Measurements from ENCODE around the gene NLRP1. TPM values are rescaled to one million over a fixed set of nuclear protein-coding genes. Genes with fewer than 3 reads are reported as not detected.
A peak's percentile ranks its signal among the peaks of the same experiment; 100 is the strongest.

NLRP1 gene
- total RNA-seq, 2 experiments from 2014 or later = 26.0 to 28.2 TPM

DNA sequence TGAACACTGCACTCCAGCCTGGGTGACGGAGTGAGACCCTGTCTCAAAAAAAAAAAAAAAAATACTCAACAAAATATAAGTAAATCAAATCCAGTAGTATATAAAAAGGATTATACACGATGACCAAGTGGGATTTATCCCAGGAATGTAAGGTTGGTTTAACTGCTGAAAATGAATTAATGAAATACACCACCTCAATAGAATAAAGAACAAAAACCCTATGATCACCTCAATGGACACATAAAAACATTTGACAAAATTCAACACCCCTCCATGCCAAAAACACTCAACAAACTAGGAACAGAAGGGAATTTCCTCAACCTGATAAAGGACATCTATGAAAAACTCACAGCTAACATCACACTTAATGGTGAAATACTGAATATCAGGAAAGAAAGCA, 91.3 kb downstream of the NLRP1 start:
- intact Hi-C loops (cut with micrococcal nuclease) = no loop called here
- TF ChIP-seq, protein P1, sequence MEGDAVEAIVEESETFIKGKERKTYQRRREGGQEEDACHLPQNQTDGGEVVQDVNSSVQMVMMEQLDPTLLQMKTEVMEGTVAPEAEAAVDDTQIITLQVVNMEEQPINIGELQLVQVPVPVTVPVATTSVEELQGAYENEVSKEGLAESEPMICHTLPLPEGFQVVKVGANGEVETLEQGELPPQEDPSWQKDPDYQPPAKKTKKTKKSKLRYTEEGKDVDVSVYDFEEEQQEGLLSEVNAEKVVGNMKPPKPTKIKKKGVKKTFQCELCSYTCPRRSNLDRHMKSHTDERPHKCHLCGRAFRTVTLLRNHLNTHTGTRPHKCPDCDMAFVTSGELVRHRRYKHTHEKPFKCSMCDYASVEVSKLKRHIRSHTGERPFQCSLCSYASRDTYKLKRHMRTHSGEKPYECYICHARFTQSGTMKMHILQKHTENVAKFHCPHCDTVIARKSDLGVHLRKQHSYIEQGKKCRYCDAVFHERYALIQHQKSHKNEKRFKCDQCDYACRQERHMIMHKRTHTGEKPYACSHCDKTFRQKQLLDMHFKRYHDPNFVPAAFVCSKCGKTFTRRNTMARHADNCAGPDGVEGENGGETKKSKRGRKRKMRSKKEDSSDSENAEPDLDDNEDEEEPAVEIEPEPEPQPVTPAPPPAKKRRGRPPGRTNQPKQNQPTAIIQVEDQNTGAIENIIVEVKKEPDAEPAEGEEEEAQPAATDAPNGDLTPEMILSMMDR (IDR thresholded peaks at IDR 0.05) = no peak
- Mint-ChIP-seq H3K27ac (no peak overlapping the region), H3K4me1 (ENCODE audit: low read depth) (peaks cover 13% of the 10 kb centered on the region), H3K4me3 (no peak overlapping the region), H3K27me3 (no peaks in the 10 kb centered on the region), H3K36me3 (ENCODE audit: low read depth) (peaks cover 29% of the 10 kb centered on the region), H3K9me3 (no peaks in the 10 kb centered on the region)
- CTCF ChIA-PET = no interaction called here
- POLR2A ChIA-PET = no interaction called here
- ATAC-seq (no peak), DNase-seq (no peak)

DNA sequence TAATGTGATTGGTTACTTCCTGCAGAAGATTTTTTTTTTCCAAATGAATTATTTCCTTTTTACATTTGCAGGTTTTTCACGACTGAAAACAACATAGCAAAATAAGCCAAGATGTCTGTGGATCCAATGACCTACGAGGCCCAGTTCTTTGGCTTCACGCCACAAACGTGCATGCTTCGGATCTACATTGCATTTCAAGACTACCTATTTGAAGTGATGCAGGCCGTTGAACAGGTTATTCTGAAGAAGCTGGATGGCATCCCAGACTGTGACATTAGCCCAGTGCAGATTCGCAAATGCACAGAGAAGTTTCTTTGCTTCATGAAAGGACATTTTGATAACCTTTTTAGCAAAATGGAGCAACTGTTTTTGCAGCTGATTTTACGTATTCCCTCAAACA, 95.6 kb downstream of the NLRP1 start:
- H3K9me3 Mint-ChIP-seq = no peaks in the 10 kb centered on the region
- no peak overlapping the region for H3K27ac Mint-ChIP-seq
- ChIA-PET POLR2A (interaction anchor here (3.8 to 6.9 kb wide), 2 partner anchors 8 to 19 kb away, joined by 28 to 55 read pairs; partner anchors contain the start of gene DHX33), CTCF (no interaction called here)
- DNase-seq (no peak), ATAC-seq (no peak)
- peaks cover 53% of the 10 kb centered on the region for H3K36me3 Mint-ChIP-seq (ENCODE audit: low read depth)
- intact Hi-C loops (cut with micrococcal nuclease) = no loop called here
- H3K4me3 Mint-ChIP-seq = no peak overlapping the region
- TF ChIP-seq, protein P1 (IDR thresholded peaks at IDR 0.05) = no peak
- H3K4me1 Mint-ChIP-seq (ENCODE audit: low read depth) = peaks cover 37% of the 10 kb centered on the region
- no peaks in the 10 kb centered on the region for H3K27me3 Mint-ChIP-seq

DNA sequence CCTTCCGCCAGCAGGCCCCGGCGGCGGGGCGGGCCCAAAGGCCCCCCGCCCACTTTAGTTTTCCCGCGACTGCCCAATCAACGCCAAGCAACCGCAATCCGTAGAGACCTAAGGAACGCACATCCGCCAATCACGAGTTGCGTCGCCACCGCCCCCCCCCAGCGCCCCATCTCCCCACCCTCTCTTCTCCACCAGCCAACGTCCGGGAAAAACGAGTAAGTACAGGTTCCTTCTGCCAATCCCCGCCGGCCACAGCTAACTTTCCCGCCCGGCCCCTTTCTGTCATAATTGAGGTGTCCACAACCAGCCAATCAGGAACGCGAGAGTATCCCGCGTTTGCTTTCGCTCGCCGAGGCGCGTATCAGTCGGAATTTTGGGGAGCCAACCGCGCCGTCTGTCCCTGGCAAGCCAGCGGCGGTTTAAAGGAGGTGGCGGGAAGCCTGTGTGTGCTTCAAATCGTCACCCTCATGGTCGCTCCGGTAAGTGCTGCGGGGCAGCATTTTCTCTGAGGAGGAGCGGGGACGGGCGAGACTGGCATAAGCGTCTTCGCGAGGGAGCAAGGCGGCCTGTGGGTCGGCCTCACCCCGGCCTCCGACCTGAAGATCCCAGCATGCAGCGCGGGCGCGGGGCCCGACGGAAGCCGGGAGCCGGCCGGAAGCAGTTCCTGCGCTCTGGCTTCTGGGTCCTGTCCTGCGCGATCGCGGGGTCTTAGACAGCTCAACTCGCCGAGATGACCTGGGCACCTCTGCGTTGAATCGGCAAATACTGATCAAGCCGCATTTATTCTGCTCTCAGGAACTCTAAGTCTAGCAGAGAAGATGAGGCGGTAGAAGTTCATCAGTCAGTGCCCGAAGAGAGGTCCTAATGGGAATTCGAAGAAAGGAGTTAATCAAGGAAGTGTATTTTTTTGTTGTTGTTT, 97.8 kb downstream of the NLRP1 start, which contains the start of gene MIS12:
Gene MIS12 (plus strand): TSS at position 361 of the 919 bp plus-strand sequence. CDS start 2,297 bp downstream, outside the sequence.
- Mint-ChIP-seq H3K9me3 (no peaks in the 10 kb centered on the region), H3K4me1 (ENCODE audit: low read depth) (peaks cover 56% of the 10 kb centered on the region), H3K4me3 (peak within 1 kb of the TSS; percentile 93), H3K27ac (peak within 1 kb of the TSS; percentile 99), H3K36me3 (ENCODE audit: low read depth) (peaks cover 63% of the 10 kb centered on the region), H3K27me3 (no peaks in the 10 kb centered on the region)
- intact Hi-C loops (cut with micrococcal nuclease) = no loop called here
- peak; percentile 100 for DNase-seq
- ChIA-PET POLR2A (interaction anchor here (0.7 to 6.9 kb wide), 15 partner anchors 10 to 244 kb away, joined by 3 to 55 read pairs (median 4); partner anchors contain the start of genes DHX33, NLRP1, NUP88 and RPAIN), CTCF (interaction anchor here (0.7 to 1.9 kb wide), 5 partner anchors 16 to 205 kb away, joined by 3 to 8 read pairs (median 3); partner anchors contain the start of genes C1QBP and RABEP1)
- ATAC-seq = peak; percentile 92
- TF ChIP-seq, protein P1 (IDR thresholded peaks at IDR 0.05) = no peak

DNA sequence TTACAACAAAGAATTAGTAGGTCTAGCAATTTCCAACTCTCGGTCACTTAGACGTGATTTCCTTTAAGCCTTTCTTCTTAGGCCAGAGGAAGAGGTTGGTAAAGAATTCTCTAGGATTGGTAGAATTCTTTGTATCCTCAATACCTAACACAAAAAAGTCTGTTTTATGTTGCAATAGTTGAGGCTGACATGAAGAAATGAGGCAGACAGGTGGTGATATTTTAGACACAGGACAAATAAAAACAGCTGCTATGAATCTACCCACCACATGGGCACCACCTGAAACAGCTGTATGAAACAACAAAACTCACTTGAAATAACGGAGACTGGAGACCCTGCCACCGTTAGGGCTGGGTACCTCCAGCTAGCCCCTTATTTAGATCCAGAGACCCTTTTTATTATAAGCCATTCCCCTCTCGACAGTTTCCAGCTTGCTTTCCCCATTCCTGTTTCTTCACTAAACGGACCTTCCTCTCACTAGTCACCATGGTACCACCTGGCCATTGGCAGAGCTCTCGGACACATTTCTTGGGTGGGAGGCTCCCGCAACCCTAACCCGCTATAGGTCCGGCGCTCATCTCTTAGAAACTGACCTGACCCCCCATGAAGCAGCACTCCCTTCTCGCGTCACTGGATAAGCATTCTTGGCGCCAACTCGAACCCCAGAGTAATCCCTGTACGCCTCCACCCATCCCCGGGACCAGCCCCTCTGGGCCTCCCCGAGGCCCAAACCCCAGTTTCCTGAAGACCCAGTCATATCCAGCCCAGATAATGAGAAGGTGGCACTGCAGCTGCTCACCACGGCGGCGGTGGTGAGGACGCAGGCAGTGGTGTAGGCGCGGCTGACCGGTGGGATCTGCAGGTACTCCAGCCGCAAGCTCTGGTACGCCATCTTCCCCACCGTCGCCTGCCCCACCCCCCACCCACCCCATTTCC, 98.8 kb downstream of the NLRP1 start, which contains the start of gene DERL2:
Gene DERL2 (minus strand): TSS at position 909 of the 936 bp plus-strand sequence. CDS start 17 bp downstream, at position 892.
- TF ChIP-seq, protein P1 (IDR thresholded peaks at IDR 0.05) = no peak
- ChIA-PET POLR2A (interaction anchor here (0.7 to 6.9 kb wide), 17 partner anchors 11 to 454 kb away, joined by 3 to 55 read pairs (median 4); partner anchors contain the start of genes DHX33, NLRP1, NUP88 and RPAIN), CTCF (interaction anchor here (0.7 to 2.7 kb wide), 5 partner anchors 12 to 204 kb away, joined by 3 to 14 read pairs (median 7); partner anchors contain the start of genes C1QBP and RABEP1)
- intact Hi-C loops (cut with micrococcal nuclease) = no loop called here
- peak; percentile 8 for ATAC-seq
- Mint-ChIP-seq H3K4me3 (peak within 1 kb of the TSS; percentile 93), H3K27ac (peak within 1 kb of the TSS; percentile 99), H3K9me3 (no peaks in the 10 kb centered on the region), H3K27me3 (no peaks in the 10 kb centered on the region), H3K4me1 (ENCODE audit: low read depth) (peaks cover 59% of the 10 kb centered on the region), H3K36me3 (ENCODE audit: low read depth) (peaks cover 60% of the 10 kb centered on the region)
- no peak for DNase-seq

Measured in activated CD8-positive, alpha-beta T cell treated with anti-CD3 and anti-CD28 coated beads for 36 hours (primary cell).